ENCODE results near the gene C4BPB. TPM values are rescaled to one million over a fixed set of nuclear protein-coding genes. Genes with fewer than 3 reads are reported as not detected.

The C4BPB gene
- total and polyA plus RNA-seq, 4 donors: 59.7 to 460 (median 401) TPM

DNA sequence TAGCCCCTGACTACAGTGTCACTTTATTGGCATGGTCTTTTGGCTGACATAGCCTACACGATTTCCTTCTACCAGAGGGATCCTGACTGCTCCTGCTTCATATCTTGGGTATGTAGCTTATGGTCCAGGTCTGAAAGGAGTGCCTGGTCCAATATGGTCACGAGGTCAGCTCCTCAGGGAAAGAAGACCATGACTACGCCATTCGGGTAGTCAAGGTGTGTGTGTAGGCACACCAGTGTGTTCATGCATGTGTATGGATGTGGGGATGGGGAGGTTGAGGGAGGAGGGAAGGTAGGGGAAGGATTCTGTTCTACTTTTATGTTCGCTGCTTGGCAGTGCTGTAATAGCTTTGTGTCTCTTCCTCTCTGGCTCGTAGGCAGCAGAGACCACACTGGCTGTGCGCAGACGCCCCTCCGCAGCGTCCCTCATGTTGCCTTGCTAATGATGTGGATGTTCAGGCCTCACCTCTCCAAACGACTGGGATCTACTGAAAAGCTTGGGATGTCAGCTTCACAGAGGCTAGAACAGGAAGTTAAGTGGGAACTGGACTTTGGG is 10.0 kb upstream of the C4BPB start:
- no peak for TF ChIP-seq ZBTB33 (IDR thresholded peaks at IDR 0.05)
- no peak for TF ChIP-seq HNF4A (conservative IDR thresholded peaks at IDR 0.05)
- no peak for TF ChIP-seq JUND (IDR thresholded peaks at IDR 0.05)
- TF ChIP-seq, protein P1, sequence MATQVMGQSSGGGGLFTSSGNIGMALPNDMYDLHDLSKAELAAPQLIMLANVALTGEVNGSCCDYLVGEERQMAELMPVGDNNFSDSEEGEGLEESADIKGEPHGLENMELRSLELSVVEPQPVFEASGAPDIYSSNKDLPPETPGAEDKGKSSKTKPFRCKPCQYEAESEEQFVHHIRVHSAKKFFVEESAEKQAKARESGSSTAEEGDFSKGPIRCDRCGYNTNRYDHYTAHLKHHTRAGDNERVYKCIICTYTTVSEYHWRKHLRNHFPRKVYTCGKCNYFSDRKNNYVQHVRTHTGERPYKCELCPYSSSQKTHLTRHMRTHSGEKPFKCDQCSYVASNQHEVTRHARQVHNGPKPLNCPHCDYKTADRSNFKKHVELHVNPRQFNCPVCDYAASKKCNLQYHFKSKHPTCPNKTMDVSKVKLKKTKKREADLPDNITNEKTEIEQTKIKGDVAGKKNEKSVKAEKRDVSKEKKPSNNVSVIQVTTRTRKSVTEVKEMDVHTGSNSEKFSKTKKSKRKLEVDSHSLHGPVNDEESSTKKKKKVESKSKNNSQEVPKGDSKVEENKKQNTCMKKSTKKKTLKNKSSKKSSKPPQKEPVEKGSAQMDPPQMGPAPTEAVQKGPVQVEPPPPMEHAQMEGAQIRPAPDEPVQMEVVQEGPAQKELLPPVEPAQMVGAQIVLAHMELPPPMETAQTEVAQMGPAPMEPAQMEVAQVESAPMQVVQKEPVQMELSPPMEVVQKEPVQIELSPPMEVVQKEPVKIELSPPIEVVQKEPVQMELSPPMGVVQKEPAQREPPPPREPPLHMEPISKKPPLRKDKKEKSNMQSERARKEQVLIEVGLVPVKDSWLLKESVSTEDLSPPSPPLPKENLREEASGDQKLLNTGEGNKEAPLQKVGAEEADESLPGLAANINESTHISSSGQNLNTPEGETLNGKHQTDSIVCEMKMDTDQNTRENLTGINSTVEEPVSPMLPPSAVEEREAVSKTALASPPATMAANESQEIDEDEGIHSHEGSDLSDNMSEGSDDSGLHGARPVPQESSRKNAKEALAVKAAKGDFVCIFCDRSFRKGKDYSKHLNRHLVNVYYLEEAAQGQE (IDR thresholded peaks at IDR 0.05): no peak
- TF ChIP-seq GABPA (IDR thresholded peaks at IDR 0.05 in 1 of 2, conservative IDR thresholded peaks at IDR 0.05 in 1 of 2): no peak
- no peak for TF ChIP-seq EGR1 (IDR thresholded peaks at IDR 0.05; ENCODE audit: low read depth in 2 of 2)
- TF ChIP-seq MAX (IDR thresholded peaks at IDR 0.05): no peak
- TF ChIP-seq YY1 (IDR thresholded peaks at IDR 0.05): no peak
- TF ChIP-seq, protein P2, sequence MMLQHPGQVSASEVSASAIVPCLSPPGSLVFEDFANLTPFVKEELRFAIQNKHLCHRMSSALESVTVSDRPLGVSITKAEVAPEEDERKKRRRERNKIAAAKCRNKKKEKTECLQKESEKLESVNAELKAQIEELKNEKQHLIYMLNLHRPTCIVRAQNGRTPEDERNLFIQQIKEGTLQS (IDR thresholded peaks at IDR 0.05): no peak
- no peak for TF ChIP-seq NR2F2 (IDR thresholded peaks at IDR 0.05)
- no peak for TF ChIP-seq SP1 (IDR thresholded peaks at IDR 0.05)
- no peak for DNase-seq (ENCODE audit: low spot score)
- no peak overlapping the region for H3K9ac ChIP-seq (ENCODE audit: low read depth in 1 of 2, low read length in 2 of 2)
- H3K4me3 ChIP-seq (ENCODE audit: low read depth in 1 of 3, low read length in 3 of 3): no peak overlapping the region
- 89% methylated on average over 11 of the region's 11 CpGs for WGBS
- H3K4me1 ChIP-seq (ENCODE audit: control insufficient read depth in 4 of 4, insufficient read depth in 4 of 4, low read length in 3 of 4): peaks cover 2 to 11% (median 7%) of the 10 kb centered on the region in 4 donors
- H3K9me3 ChIP-seq (ENCODE audit: control insufficient read depth in 4 of 4, low read length in 3 of 4): no peaks in the 10 kb centered on the region
- no peaks in the 10 kb centered on the region for H3K27me3 ChIP-seq (ENCODE audit: control insufficient read depth in 4 of 4, insufficient read depth in 4 of 4, low read length in 3 of 4)
- no peak overlapping the region for H3K27ac ChIP-seq (ENCODE audit: low read depth in 1 of 2, low read length in 2 of 2)
- no peaks in the 10 kb centered on the region for H3K36me3 ChIP-seq (ENCODE audit: control insufficient read depth in 4 of 4, insufficient read depth in 3 of 4, low read depth in 1 of 4, low read length in 3 of 4)

GRCh38 chr1:207079706-207080241 is 8.9 kb upstream of the C4BPB start:
- DNase-seq (ENCODE audit: low spot score): no peak
- peaks cover 2 to 13% (median 7%) of the 10 kb centered on the region in 4 donors for H3K4me1 ChIP-seq (ENCODE audit: control insufficient read depth in 4 of 4, insufficient read depth in 4 of 4, low read length in 3 of 4)
- no peaks in the 10 kb centered on the region for H3K36me3 ChIP-seq (ENCODE audit: control insufficient read depth in 4 of 4, insufficient read depth in 3 of 4, low read depth in 1 of 4, low read length in 3 of 4)
- no peak overlapping the region for H3K4me3 ChIP-seq (ENCODE audit: low read depth in 1 of 3, low read length in 3 of 3)
- H3K27me3 ChIP-seq (ENCODE audit: control insufficient read depth in 4 of 4, insufficient read depth in 4 of 4, low read length in 3 of 4): no peaks in the 10 kb centered on the region
- no peak overlapping the region for H3K9ac ChIP-seq (ENCODE audit: low read depth in 1 of 2, low read length in 2 of 2)
- 93% methylated on average over 6 of the region's 6 CpGs for WGBS
- no peak overlapping the region for H3K27ac ChIP-seq (ENCODE audit: low read depth in 1 of 2, low read length in 2 of 2)
- no peaks in the 10 kb centered on the region for H3K9me3 ChIP-seq (ENCODE audit: control insufficient read depth in 4 of 4, low read length in 3 of 4)
- TF ChIP-seq JUND (IDR thresholded peaks at IDR 0.05) (no peak), EGR1 (IDR thresholded peaks at IDR 0.05; ENCODE audit: low read depth in 2 of 2) (no peak), FOXA2 (IDR thresholded peaks at IDR 0.05) (no peak), RXRA (IDR thresholded peaks at IDR 0.05) (no peak), GABPA (IDR thresholded peaks at IDR 0.05 in 1 of 2, conservative IDR thresholded peaks at IDR 0.05 in 1 of 2) (no peak), HNF4G (IDR thresholded peaks at IDR 0.05) (no peak)
- TF ChIP-seq, protein P2 (IDR thresholded peaks at IDR 0.05): no peak
